ENCODE data around the gene KLF15.

The KLF15 gene

GRCh38 chr3:126349611-126350501, 7.4 kb downstream of the KLF15 start:
- no peak for DNase-seq (ENCODE audit: extremely low spot score, insufficient read length, low read depth)
- no peak for FAIRE-seq

- DNase-seq (ENCODE audit: extremely low spot score, insufficient read length, low read depth) (no peak), FAIRE-seq (no peak)
These were observed 8.1 kb downstream of the KLF15 start for GRCh38 chr3:126349071-126349470.

- FAIRE-seq (no peak), DNase-seq (ENCODE audit: extremely low spot score, insufficient read length, low read depth) (no peak)
These were observed 8.8 kb downstream of the KLF15 start for GRCh38 chr3:126348308-126348920.

GRCh38 chr3:126347543-126348161, 9.6 kb downstream of the KLF15 start:
- FAIRE-seq (no peak), DNase-seq (ENCODE audit: extremely low spot score, insufficient read length, low read depth) (no peak)

GRCh38 chr3:126346466-126346865, 10.7 kb downstream of the KLF15 start:
- FAIRE-seq (no peak), DNase-seq (ENCODE audit: extremely low spot score, insufficient read length, low read depth) (no peak)

- DNase-seq (ENCODE audit: extremely low spot score, insufficient read length, low read depth), result no peak
- FAIRE-seq, result no peak
These were observed 11.4 kb downstream of the KLF15 start for GRCh38 chr3:126345641-126346460.

GRCh38 chr3:126345231-126345630, 12.0 kb downstream of the KLF15 start:
- no peak for FAIRE-seq
- DNase-seq (ENCODE audit: extremely low spot score, insufficient read length, low read depth), result no peak

- DNase-seq (ENCODE audit: extremely low spot score, insufficient read length, low read depth) (no peak), FAIRE-seq (no peak)
These were observed 12.7 kb downstream of the KLF15 start for GRCh38 chr3:126344380-126345041.

- no peak for FAIRE-seq
- DNase-seq (ENCODE audit: extremely low spot score, insufficient read length, low read depth), result no peak
These were observed 13.6 kb downstream of the KLF15 start for GRCh38 chr3:126343649-126344035.

GRCh38 chr3:126342991-126343648, 14.1 kb downstream of the KLF15 start:
- DNase-seq (ENCODE audit: extremely low spot score, insufficient read length, low read depth) (no peak), FAIRE-seq (no peak)

GRCh38 chr3:126342211-126342610, 15.0 kb downstream of the KLF15 start:
- FAIRE-seq, result no peak

GRCh38 chr3:126341755-126342150, 15.5 kb downstream of the KLF15 start:
- no peak for DNase-seq (ENCODE audit: extremely low spot score, insufficient read length, low read depth)
- FAIRE-seq, result no peak

More at GRCh38 chr3:126342211-126342610, 15.0 kb downstream of the KLF15 start:
- no peak for DNase-seq (ENCODE audit: extremely low spot score, insufficient read length, low read depth)

- no peak for FAIRE-seq
- no peak for DNase-seq (ENCODE audit: extremely low spot score, insufficient read length, low read depth)
These were observed 16.1 kb downstream of the KLF15 start for GRCh38 chr3:126340943-126341754.

GRCh38 chr3:126340596-126340942, 16.6 kb downstream of the KLF15 start:
- no peak for FAIRE-seq
- DNase-seq (ENCODE audit: extremely low spot score, insufficient read length, low read depth), result no peak

- DNase-seq (ENCODE audit: extremely low spot score, insufficient read length, low read depth) (no peak), FAIRE-seq (no peak)
These were observed 17.1 kb downstream of the KLF15 start for GRCh38 chr3:126340081-126340511.

- FAIRE-seq (no peak), DNase-seq (ENCODE audit: extremely low spot score, insufficient read length, low read depth) (no peak)
These were observed 17.7 kb downstream of the KLF15 start for GRCh38 chr3:126339466-126339865.

- FAIRE-seq, result no peak
- no peak for DNase-seq (ENCODE audit: extremely low spot score, insufficient read length, low read depth)
These were observed 18.4 kb downstream of the KLF15 start for GRCh38 chr3:126338790-126339288.

GRCh38 chr3:126337980-126338651, 19.1 kb downstream of the KLF15 start:
- FAIRE-seq (no peak), DNase-seq (ENCODE audit: extremely low spot score, insufficient read length, low read depth) (no peak)
